Embryonic facial prominence (tissue), 1 donor: ENCODE measurements around the gene BMP6.
"Not testable (repeated sequence)": the region's sequence is repeated elsewhere in the genome, so short reads cannot be mapped to it uniquely, and the experiment has no call there.

Experiments
- DNase-seq: peaks from one replicate; pipeline ENCODE4 v3.0.0-alpha.2; 2016; ENCODE audit errors: extremely low spot score

Gene BMP6

DNA sequence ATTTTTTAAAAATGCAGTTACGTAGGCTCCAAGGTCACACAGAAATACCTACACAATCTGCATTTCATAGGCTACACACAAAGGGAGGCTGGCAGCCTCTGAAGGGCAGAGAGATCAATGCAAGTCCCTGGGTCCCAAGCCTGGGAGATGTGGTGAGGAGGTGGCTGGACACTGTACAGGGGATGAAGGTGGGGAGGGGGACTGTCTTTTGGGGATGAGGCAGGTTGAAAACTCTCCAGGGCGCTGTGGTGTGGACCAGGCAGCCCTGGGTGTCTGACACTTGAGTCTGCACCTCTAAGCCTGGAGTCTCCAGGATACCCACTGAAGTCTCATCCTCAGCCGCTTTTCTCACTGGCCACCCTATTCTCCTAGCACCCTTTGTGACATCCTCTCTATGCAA lies 160.2 kb downstream of the BMP6 start:
- DNase-seq: no peak

DNA sequence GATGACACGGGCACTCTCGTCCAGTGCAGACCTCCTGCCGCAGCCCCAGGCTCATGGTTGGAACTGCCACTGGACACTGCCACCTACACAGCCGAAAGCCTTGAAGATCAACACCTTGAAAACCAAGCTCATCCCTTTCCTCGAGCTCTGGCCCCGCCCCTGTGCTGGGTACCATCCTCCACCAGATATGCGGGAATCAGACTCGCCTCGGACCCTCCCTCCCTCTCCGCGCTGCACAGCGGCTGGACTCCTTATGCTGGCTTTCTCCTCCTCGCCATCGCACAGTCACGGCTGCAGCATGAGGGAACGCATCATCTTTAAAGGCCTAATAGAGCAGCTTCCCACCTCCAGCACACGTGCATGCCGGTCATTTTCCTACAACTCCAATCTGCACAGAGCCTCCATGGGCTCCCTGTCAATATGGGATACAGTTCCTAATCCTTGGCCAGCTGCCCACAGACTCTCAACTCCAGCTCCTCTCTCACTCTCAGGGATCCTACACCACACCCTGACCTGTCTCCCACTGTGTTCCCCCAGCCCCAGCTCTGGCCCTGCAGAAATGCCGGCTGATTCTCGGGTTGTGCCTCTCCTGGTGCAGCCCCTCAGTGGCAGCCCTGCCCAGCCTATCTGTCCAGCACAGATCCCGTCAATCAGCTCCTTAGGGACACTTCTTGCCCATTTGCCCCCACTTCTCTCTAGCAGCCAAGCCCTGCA lies 161.5 kb downstream of the BMP6 start:
- DNase-seq: no peak

DNA sequence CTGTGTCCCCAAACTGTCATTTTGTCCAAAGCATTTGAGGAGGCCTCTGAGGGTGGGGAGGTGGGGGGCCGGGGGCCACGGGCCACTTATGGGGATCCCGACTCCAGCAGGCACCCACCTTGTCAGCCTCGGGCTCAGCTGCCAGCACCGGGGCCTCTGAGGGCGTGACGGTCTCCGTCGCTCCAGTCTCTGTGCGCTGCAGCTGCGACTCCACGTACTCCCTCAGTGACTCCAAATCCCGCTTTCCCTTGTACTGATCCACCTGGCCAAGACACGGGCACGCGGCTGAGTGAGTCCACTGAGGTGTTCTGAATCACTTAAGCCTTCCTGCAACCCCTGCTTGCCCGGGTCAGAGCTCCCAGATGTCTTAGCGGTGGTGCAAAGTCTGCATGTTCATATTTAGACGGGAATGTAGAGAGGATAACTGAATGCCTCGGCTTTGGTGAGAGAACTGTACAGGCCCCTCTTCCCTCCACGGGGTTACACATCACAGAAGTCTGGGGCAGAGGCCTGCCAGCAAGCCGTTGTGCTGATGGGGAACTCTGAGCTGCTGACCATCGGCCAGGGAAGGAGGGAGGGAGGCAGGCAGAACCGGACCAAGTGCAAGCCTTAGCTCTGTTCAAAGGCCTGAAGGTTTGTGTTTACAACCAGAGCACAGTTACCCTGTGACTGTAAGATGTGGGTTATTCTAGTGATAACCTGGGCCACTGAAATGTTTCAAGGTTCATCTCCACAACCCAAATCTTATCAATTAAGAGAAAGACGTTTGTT lies 162.9 kb downstream of the BMP6 start:
- no peak for DNase-seq

DNA sequence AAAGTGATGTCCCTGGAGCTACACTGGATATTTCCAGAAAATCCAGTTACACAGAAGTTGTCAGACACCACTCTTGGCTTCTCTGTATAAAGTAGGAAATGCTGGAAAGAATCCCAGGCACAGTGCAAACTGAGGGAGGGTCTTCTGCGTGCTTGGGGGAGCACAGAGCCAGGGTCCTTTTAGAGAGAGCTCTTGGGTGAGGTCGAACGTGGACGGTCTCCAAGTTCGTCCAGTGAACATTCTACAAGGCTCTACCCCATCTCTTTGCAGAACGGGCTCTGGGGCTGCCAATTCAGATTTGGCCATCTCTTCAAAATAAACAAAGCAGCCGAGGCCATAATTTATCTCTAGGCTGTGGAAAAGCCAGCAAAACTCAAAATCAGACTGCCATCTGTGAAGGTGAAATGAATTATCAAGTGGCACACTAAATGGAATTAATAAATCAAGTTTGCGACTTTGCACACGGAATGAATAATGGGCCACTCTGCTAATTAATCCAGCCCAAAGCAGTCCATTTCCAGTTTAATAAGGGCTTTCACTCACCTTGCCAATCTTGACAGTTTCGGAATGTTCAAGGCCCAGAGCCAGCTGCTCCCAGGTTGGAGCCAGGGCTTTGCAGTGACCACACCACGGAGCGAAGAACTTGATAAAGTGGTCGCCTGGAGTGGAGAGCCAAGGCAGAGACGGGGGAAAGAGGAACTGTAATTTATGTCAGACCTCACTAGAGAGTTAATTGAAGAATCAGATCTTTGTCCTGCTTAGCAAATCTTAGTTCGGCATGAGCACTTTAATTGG lies 165.4 kb downstream of the BMP6 start:
- DNase-seq: no peak

DNA sequence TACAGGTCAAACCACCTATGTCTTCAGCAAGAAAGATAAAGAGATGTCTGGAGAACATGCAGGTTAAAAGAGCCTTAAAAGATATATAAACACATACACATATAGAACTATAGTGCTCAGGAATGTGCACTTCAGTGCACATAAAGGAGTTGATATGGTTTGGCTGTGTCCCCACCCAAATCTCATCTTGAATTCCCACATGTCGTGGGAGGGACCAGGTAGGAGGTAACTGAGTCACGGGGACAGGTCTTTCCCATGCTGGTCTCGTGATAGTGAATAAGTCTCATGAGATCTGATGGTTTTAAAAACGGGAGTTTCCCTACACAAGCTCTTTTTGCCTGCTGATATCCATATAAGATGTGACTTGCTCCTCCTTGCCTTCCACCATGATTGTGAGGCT lies 166.5 kb downstream of the BMP6 start:
- DNase-seq: not testable (repeated sequence)

DNA sequence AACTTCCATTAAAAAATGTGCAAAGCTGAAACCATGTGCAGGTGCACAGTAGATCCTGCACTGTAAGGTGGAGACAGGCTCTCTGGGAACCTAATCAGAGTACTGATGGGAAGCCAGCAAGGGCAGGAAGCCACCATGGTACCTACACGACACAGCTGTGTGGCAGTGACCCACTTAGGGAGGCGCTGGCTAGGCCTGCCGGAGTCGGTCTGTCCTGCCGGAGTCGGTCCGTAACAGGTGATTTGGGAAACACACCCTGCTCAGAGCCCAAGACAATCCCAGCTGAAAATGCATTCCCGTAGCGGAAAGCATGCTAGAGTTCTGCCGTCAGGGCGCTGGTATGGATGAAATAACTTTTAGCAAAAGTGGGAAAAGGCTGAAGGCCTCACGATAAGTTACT lies 167.4 kb downstream of the BMP6 start:
- no peak for DNase-seq

DNA sequence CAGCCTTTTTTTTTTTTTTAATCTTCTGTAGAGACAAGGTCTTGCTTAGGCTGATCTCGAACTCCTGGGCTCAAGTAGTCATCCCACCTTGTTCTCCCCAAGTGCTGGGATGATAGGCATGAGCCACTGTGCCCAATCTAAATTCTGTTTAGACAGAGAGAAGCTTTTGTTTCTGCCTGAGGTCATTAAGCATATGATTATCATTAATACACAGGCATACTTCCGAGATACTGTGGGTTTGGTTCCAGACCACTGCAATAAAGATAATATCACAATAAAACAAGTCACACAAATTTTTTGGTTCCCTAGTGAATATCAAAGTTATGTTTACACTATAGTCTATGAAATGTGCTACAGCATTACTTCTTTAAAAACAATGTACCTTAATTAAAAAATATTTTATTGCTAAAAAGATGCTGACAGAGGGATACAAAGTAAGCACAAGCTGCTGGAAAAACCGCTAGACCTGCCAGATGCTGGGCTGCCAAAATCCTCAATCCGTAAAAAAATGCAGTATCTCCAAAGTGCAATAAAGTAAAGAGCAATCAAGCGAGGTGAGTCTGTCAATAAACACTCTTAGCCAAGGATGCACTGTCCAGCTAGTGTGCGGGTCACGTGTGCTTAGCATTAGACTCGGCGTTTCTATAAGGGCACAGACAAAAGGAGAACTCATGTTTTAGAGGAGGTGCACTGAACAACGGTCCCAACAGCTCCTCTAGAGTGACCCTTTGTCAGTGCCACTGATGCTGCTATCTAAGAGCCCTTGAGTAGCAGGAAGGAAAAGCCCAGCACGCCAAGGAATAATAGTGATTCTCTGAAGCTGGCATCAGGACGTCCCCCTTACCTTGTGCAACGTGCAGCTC lies 168.6 kb downstream of the BMP6 start:
- no peak for DNase-seq

DNA sequence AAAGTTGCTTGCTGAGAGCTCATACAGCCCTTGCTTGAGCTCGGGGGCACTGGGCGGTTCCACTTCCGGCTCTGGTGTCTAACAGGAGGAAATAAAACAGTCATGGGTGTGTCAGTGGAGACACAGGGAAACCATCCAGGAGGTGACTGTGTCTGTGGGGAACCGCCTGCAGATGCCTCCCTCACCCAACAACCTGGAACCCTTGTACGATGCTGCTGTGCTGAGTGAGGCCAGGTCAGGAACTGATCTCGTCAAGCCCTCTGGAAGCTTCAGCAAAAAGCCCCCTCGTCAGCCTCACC lies 169.2 kb downstream of the BMP6 start:
- DNase-seq: no peak

DNA sequence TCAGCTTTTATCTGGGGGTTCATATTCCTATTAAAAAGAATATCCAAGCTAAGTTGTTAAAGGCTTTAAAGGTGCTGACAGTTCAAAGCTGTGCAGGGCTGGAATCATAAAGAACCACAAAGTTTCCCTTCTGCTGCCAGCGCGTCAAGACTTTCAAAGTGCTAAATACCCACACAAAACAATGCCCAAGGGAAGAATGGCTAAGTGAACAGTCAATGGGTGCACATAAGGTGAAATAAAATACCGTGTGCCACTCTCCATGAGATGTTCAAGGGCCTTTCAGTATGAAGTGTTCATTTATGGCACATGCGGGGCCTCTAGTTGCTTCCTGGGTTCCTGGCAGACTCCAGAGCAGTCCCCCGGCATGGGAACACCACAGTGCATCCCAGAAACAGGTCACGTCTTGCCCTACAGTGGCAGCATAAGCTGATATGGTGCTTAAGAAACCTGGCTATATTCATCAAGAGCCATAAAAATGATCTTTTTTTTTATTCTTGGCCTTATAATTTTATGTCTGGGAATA lies 170.6 kb downstream of the BMP6 start:
- no peak for DNase-seq

DNA sequence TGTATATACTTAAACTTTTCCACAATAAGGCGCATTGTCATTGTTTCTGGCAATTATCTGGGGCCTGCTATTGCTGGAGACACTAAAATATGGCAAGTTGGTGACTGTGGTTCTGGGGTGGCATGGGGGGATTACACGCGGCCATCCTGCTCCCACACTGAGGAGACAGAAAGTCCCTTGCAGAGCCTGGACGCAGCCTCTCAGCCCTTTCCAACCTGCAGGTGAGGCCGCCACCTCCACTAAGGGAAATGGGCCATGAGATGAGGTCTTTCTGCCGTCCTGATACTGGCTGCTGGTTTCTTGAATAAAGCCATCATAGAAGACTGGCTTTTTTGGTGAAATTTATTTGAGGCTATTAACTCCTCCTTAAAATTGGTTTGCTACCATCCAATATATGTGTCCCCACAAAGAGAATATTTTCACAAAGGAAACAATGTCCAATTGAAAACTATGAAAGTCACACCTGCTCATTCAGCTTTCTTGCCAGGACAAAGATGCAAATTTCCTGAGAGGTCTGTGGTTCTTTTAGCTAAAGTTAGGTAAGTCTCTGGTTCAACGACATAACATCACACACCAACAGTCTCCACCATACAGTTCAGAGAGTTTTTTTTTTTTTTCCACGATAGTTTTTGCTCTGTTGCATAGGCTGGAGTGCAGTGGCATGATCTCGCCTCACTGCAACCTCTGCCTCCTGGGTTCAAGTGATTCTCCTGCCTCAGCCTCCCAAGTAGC lies 171.7 kb downstream of the BMP6 start:
- DNase-seq: no peak

DNA sequence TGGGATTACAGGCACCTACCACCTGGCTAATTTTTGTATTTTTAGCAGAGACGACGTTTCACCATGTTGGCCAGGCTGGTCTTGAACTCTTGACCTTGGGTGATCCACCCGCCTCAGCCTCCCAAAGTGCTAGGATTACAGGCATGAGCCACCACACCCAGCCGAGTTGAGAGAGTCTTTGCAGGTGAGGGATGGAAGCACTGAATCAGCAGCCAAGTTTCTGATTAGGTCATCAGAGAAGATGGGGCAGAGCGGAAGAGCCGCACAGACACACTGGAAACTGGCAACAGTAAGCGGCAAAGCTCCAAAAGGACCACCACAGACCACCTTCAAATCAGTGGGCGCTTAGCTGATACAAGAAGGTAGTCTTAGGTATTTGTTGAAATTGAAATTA lies 172.3 kb downstream of the BMP6 start:
- DNase-seq: not testable (repeated sequence)

DNA sequence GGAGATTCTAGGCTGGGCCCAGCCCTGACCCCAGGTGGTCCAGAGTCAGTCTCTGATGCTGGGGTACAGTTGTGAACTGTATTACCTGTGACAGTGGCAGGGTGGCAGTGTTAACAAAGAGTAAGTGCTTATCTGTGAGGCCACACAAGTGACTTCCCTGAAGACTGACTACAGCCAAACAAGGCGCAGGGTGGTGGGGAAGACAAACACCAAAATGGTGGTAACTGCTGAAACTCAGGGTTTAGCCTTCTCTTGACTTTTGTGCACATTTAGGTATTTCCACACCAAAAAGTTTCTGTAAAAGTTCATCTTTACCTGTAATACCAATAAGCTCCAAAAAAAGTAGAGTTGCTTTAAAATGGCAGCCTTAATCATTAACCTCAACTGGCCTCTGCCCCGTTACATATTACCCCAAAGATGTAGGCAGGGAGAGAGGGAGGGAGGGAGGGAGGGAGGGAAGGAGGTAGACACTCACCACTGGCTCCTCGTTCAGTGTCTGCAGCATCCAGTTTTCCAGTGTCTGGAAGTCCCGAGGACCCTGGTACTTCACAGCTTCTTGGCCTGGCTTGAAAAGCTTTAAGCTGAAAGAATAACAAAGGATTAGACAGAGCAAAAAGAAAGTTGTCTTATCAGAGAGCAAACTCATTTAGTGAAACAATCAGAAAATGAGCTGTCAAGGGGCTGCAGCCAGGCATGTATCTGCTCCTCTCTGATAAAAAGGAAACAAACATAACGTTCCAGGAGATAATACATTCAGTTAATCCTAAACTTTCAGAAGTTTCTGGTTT lies 173.4 kb downstream of the BMP6 start:
- DNase-seq: no peak

DNA sequence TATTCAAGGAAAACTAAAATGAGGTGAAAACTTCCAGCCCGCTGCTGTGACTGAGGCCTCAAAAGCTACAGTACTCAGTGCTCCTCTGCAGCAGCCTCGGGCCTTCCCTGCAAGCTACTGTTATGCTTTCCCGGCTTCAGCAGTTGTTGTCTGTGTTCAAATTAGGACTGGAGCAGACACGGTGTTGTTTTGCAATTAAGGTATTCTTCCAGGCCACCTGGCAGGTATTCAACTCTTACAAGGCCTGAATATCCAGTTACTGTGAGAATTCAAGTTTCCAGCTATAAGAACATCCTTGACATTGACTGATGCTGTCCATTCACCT lies 174.0 kb downstream of the BMP6 start:
- no peak for DNase-seq

DNA sequence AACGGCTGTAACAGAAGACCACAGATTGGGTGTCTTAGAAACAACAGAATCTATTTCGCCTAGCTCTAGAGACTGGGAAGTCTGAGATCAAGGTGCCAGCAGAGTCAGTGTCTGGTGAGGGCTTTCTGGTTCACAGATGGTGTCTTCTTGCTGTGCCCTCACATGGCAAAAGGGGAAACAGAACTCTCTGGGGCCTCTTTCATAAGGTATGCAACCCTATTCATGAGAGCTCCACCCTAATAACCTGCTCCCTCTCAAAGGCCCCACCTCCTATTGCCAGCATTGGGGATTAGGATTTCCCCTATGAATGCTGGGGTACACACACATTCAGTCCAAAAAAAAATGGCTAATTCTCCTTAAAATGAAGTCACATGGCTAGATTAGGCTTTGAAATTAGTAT lies 174.7 kb downstream of the BMP6 start:
- DNase-seq: no peak

DNA sequence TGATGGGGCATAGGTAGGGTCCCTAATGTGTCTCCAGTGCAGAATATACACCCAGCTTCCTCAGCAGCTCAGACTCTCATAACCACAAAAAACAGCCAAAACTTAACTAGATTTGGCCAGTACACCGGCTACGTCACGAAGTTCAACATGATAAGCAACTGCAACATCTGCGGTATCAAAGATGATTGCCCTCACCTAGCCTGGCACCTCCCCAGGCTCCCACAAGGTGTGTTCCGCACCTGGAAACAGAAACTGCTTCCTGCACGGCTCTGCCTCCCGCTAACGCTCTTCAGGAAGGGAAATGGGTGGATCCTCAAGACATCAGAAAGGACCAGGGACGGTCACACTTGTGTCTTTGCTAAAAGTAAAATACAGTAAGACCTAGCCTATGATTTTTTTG lies 175.2 kb downstream of the BMP6 start:
- no peak for DNase-seq

DNA sequence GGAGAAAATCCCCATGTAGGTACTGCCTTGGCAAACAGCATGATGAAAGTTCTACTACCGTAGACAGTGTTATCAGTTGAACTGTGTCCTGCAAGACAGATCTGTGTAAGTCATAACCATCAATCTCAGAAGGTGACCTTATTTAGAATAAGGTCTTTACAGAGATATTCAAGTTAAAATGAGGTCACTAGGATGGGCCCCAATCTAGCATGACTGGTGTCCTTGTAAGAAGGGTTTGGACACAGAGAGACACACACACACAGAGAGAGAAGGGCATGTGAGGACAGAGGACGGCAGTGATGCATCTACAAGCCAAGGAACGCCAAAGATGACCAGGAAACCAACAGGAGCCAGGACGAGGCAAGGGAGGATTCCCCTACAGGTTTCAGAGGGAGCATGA lies 175.9 kb downstream of the BMP6 start:
- no peak for DNase-seq

DNA sequence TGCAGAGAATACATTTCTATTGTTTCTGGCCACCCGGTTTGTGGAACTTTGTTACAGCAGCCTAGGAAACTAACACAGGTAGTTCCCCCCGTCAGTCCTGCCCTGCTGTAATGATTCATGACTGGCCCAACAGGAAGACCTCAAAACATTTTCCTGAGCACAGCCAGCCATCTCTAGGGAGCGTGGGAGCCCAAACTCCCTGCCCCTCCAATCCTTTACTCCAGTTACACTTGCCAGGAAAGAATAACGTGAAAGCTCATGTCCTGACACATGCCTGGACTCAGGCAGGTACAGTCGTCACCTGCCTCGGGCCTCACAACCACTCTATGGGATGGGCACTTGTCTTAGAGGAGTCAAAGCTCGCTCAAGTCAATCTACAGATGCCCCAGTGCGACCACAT lies 176.3 kb downstream of the BMP6 start:
- no peak for DNase-seq

DNA sequence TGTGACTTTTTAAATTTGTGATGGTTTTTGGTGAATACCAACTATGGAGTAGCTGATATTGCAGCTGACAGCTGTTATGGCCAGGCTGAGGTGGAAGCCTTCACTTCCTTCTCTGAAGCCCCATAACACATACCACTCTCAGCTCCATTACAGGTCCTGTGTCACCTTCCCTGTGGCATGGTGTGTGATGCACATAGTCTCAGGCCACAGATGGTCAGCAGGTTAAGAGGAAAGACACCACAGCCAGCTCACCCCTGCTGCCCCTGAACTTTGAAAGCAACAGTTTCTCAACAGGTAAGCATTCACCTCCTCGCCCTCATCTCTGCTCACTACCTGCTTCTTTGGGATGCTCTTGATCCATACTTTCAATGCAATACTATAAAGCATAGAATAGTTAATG lies 177.0 kb downstream of the BMP6 start:
- no peak for DNase-seq

DNA sequence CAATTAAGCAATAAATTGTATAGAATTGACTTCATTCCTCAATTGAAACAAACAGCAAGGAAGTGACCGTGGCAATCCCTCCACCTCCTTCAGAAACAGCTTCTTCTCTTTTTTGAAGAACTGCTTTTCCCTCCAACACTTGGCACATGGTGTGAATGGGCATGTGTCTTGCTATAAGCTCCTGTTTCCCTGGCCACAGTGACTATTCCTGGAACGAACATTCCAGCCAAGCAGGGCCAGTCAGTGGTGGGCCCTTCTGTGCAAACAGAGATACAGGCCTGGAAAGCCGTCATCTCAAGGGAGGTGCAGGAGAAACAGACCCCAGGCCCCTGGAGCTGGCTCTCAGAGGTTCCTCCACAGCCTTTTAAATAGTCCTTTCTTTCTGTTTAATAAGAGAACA lies 177.8 kb downstream of the BMP6 start:
- no peak for DNase-seq

DNA sequence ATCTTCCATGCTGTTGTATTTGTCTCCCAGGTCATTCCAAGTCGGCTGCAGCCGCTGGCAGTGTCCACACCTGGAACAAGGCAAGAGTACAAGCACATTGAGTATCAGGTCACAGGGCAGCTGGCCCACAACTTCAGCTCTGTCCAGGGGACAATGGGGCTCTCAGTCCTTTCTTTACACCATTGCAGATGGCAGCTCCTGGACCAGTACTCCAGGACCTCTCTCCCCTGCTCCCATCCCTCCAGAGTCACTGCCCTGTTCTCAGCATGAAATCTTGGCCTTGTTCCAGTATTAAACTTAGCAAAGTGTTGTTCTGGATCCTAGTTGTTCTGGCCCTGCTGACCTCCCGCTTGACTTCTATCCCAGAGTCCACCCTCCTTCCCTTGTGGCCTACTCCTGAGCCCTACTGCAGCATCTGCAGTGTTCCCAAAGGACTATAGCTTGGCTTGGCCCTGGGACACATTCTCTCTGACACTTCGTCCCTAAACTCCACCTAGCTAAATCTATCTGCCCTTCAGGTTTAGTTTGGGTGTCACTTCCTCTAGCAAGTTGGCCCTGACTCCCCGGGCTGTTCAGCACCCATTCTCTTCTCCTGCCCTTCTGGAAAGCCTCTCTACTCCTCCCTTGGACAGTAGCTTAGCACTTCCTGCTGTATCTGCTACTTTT lies 178.9 kb downstream of the BMP6 start:
- no peak for DNase-seq
